Mesenchymal stem cell (in vitro differentiated cells and primary cell): ENCODE results near the gene CLEC4G.

Experiments
- DNase-seq: peaks from one replicate; pipeline ENCODE4 v3.0.0-alpha.2; 2013
- H2AFZ ChIP-seq: one replicate; pipeline ENCODE4 v1.6.1; 2013; ENCODE audit warnings: low read depth, mild to moderate bottlenecking, control low read depth, inconsistent platforms, low read length, moderate library complexity
- H2AK5ac ChIP-seq: 2 replicates; pipeline ENCODE4 v1.6.1; 2013; ENCODE audit warnings: low read length, moderate library complexity, mild to moderate bottlenecking, inconsistent platforms; ENCODE audit not compliant: severe bottlenecking
- H2BK120ac ChIP-seq: one replicate; pipeline ENCODE4 v1.6.1; 2013; ENCODE audit warnings: low read depth, mild to moderate bottlenecking, inconsistent platforms, low read length, moderate library complexity
- H2BK12ac ChIP-seq, 2 experiments: one replicate each; pipeline ENCODE4 v1.6.1; 2013; ENCODE audit warnings: inconsistent platforms in 2 of 2, low read length in 2 of 2, mild to moderate bottlenecking in 2 of 2, moderate library complexity in 2 of 2, control low read depth in 1 of 2
- H2BK15ac ChIP-seq: one replicate; pipeline ENCODE4 v1.6.1; 2013; ENCODE audit warnings: mild to moderate bottlenecking, low read depth, inconsistent platforms; ENCODE audit not compliant: poor library complexity, severe bottlenecking
- H2BK5ac ChIP-seq: 2 replicates; pipeline ENCODE4 v1.6.1; 2013; ENCODE audit warnings: low read depth, mild to moderate bottlenecking, low read length, control low read depth, inconsistent platforms; ENCODE audit not compliant: poor library complexity, severe bottlenecking
- H3K14ac ChIP-seq, 2 experiments: one replicate each; pipeline ENCODE4 v1.6.1; 2013; ENCODE audit warnings: inconsistent platforms in 2 of 2, low read length in 2 of 2, control low read depth in 1 of 2, mild to moderate bottlenecking in 1 of 2, moderate library complexity in 1 of 2
- H3K18ac ChIP-seq, 2 experiments: one replicate each; pipeline ENCODE4 v1.6.1; 2013; ENCODE audit warnings: inconsistent platforms in 2 of 2, low read length in 2 of 2, control low read depth in 1 of 2, low read depth in 1 of 2, mild to moderate bottlenecking in 1 of 2
- H3K23ac ChIP-seq, 2 experiments: one replicate each; pipeline ENCODE4 v1.6.1; 2013; ENCODE audit warnings: inconsistent platforms in 2 of 2, low read length in 2 of 2, mild to moderate bottlenecking in 2 of 2, moderate library complexity in 2 of 2, control low read depth in 1 of 2
- H3K27ac ChIP-seq: 2 replicates; pipeline ENCODE4 v1.5.1; 2013; ENCODE audit warnings: mild to moderate bottlenecking, moderate library complexity, low read length, control low read depth, inconsistent platforms; ENCODE audit not compliant: poor library complexity, severe bottlenecking
- H3K27me3 ChIP-seq, 2 experiments: 2 replicates each; pipeline versions ENCODE4 v1.6.1 to v1.7.0; 2013; ENCODE audit warnings: low read length in 2 of 2, mild to moderate bottlenecking in 2 of 2, moderate library complexity in 2 of 2, control low read depth in 1 of 2, inconsistent platforms in 1 of 2; ENCODE audit not compliant: control insufficient read depth in 1 of 2, insufficient read depth in 1 of 2
- H3K36me3 ChIP-seq, 2 experiments: 2 replicates each; pipeline versions ENCODE4 v1.6.1 to v1.7.0; 2013; ENCODE audit warnings: low read length in 2 of 2, control low read depth in 1 of 2, inconsistent platforms in 1 of 2, low read depth in 1 of 2, mild to moderate bottlenecking in 1 of 2; ENCODE audit not compliant: insufficient read depth in 2 of 2, control insufficient read depth in 1 of 2
- H3K4ac ChIP-seq, 2 experiments: one replicate each; pipeline ENCODE4 v1.6.1; 2013; ENCODE audit warnings: inconsistent platforms in 2 of 2, low read length in 2 of 2, mild to moderate bottlenecking in 2 of 2, moderate library complexity in 2 of 2, control low read depth in 1 of 2, low read depth in 1 of 2
- H3K4me1 ChIP-seq: 2 replicates; pipeline ENCODE4 v1.6.1; 2013; ENCODE audit warnings: low read depth, low read length, control low read depth; ENCODE audit not compliant: control insufficient read depth, insufficient read depth
- H3K4me2 ChIP-seq: 2 replicates; pipeline ENCODE4 v1.6.1; 2013; ENCODE audit warnings: low read length, mild to moderate bottlenecking, inconsistent platforms; ENCODE audit not compliant: poor library complexity, severe bottlenecking
- H3K4me3 ChIP-seq, 2 experiments: 2 replicates each; pipeline versions ENCODE4 v1.5.1 to v1.7.0; 2013; ENCODE audit warnings: low read length in 2 of 2, mild to moderate bottlenecking in 2 of 2, control low read depth in 1 of 2, low read depth in 1 of 2; ENCODE audit not compliant: insufficient read depth in 1 of 2
- H3K79me1 ChIP-seq: replicated peaks from 2 replicates; pipeline ENCODE4 v1.6.1; 2013; ENCODE audit warnings: mild to moderate bottlenecking, control low read depth, low read length, inconsistent platforms; ENCODE audit not compliant: poor library complexity, severe bottlenecking
- H3K9ac ChIP-seq: 2 replicates; pipeline ENCODE4 v1.7.0; 2013; ENCODE audit warnings: mild to moderate bottlenecking, low read length, moderate library complexity
- H3K9me3 ChIP-seq: 2 replicates; pipeline ENCODE4 v1.7.0; 2013; ENCODE audit warnings: mild to moderate bottlenecking, low read length; ENCODE audit not compliant: control insufficient read depth
- H4K8ac ChIP-seq: one replicate; pipeline ENCODE4 v1.6.1; 2013; ENCODE audit warnings: inconsistent platforms, mild to moderate bottlenecking, low read length, moderate library complexity
- H4K91ac ChIP-seq: one replicate; pipeline ENCODE4 v1.6.1; 2013; ENCODE audit warnings: mild to moderate bottlenecking, low read length, inconsistent platforms
- WGBS: methylation state at CpG from one replicate; pipeline ENCODE4 v1.1.7; 2013; ENCODE audit warnings: mixed read lengths; 5-methylcytosine and 5-hydroxymethylcytosine counted together

CLEC4G gene

GRCh38 chr19:7678971-7679751 is 52.7 kb downstream of the CLEC4G start:
- H3K4me1 ChIP-seq: peaks cover 17% of the 10 kb centered on the region
- peaks cover 20 to 38% of the 10 kb centered on the region in 2 experiments for H3K27me3 ChIP-seq
- no peak overlapping the region for H4K8ac ChIP-seq
- peak; percentile 4 for DNase-seq
- H2BK15ac ChIP-seq: no peak overlapping the region
- H2AK5ac ChIP-seq: no peak overlapping the region
- peaks cover 17 to 24% of the 10 kb centered on the region in 2 experiments for H3K36me3 ChIP-seq
- no peak overlapping the region for H2BK12ac ChIP-seq
- WGBS: 64% methylated on average over 29 of the region's 30 CpGs
- H3K23ac ChIP-seq: no peak overlapping the region
- no peak overlapping the region for H2AFZ ChIP-seq
- no peak overlapping the region for H3K14ac ChIP-seq
- H3K9ac ChIP-seq: no peak overlapping the region
- H3K4me2 ChIP-seq: no peak overlapping the region
- no peak overlapping the region for H3K18ac ChIP-seq
- peaks cover 22% of the 10 kb centered on the region for H3K79me1 ChIP-seq
- H2BK5ac ChIP-seq: no peak overlapping the region
- no peak overlapping the region for H4K91ac ChIP-seq
- H3K9me3 ChIP-seq: no peaks in the 10 kb centered on the region
- H2BK120ac ChIP-seq: no peak overlapping the region
- H3K27ac ChIP-seq: no peak overlapping the region
- no peak overlapping the region for H3K4ac ChIP-seq
- H3K4me3 ChIP-seq: peak overlapping the region in 1 of 2 experiments; percentile 12
